Astrocyte (in vitro differentiated cells and primary cell): ENCODE measurements around the gene PDCL3. TPM values are rescaled to one million over a fixed set of nuclear protein-coding genes. Genes with fewer than 3 reads are reported as not detected.
A peak's percentile ranks its signal among the peaks of the same experiment; 100 is the strongest.

ENCODE experiments used
- DNase-seq: peaks from one replicate; pipeline ENCODE4 v3.0.0-alpha.2; 2010; ENCODE audit warnings: low read depth
- FAIRE-seq: peaks from 2 replicates; lab custom pipeline; 2011; peaks lifted over from hg19 to GRCh38; lab: Jason Lieb, UNC
- H2AFZ ChIP-seq: 2 replicates; pipeline ENCODE4 v1.6.0; 2012; ENCODE audit warnings: low read depth, low read length, inconsistent platforms
- H3K27ac ChIP-seq: 2 replicates; pipeline ENCODE4 v1.5.1; 2011; ENCODE audit warnings: low read depth, low read length, inconsistent platforms
- H3K27me3 ChIP-seq: 2 replicates; pipeline ENCODE4 v1.6.0; 2011; ENCODE audit warnings: low read length, inconsistent platforms; ENCODE audit not compliant: insufficient read depth
- H3K36me3 ChIP-seq: 2 replicates; pipeline ENCODE4 v1.5.1; 2011; ENCODE audit warnings: low read length, inconsistent platforms; ENCODE audit not compliant: insufficient read depth
- H3K4me1 ChIP-seq: 2 replicates; pipeline ENCODE4 v1.5.1; 2011; ENCODE audit warnings: low read length, inconsistent platforms; ENCODE audit not compliant: insufficient read depth
- H3K4me2 ChIP-seq: 2 replicates; pipeline ENCODE4 v1.6.0; 2012; ENCODE audit warnings: low read length, inconsistent platforms
- H3K4me3 ChIP-seq: 2 replicates; pipeline ENCODE4 v1.5.1; 2011; ENCODE audit warnings: low read depth, mild to moderate bottlenecking, low read length, inconsistent platforms; ENCODE audit not compliant: insufficient read depth
- H3K79me2 ChIP-seq: 2 replicates; pipeline ENCODE4 v1.6.0; 2012; ENCODE audit warnings: mild to moderate bottlenecking, low read length, inconsistent platforms; ENCODE audit not compliant: insufficient read depth
- H3K9ac ChIP-seq: 2 replicates; pipeline ENCODE4 v1.6.0; 2012; ENCODE audit warnings: mild to moderate bottlenecking, low read length, inconsistent platforms
- H3K9me3 ChIP-seq: 2 replicates; pipeline ENCODE4 v1.5.1; 2012; ENCODE audit warnings: low read depth, mild to moderate bottlenecking, low read length, inconsistent platforms; ENCODE audit not compliant: insufficient read depth
- H4K20me1 ChIP-seq: 2 replicates; pipeline ENCODE4 v1.6.0; 2012; ENCODE audit warnings: low read length, inconsistent platforms; ENCODE audit not compliant: insufficient read depth
- H3K27ac Mint-ChIP-seq: one replicate; pipeline ENCODE4 v1.8.0; 2021; ENCODE audit warnings: mild to moderate bottlenecking, mixed read lengths; ENCODE audit not compliant: unreplicated experiment
- H3K27me3 Mint-ChIP-seq: one replicate; pipeline ENCODE4 v1.8.0; 2021; ENCODE audit warnings: low read depth, mixed read lengths; ENCODE audit not compliant: unreplicated experiment
- H3K36me3 Mint-ChIP-seq: one replicate; pipeline ENCODE4 v1.8.0; 2021; ENCODE audit warnings: low read depth, mixed read lengths; ENCODE audit not compliant: unreplicated experiment
- H3K4me1 Mint-ChIP-seq: one replicate; pipeline ENCODE4 v1.8.0; 2021; ENCODE audit warnings: low read depth, mixed read lengths; ENCODE audit not compliant: unreplicated experiment
- H3K4me3 Mint-ChIP-seq: one replicate; pipeline ENCODE4 v1.8.0; 2021; ENCODE audit warnings: mild to moderate bottlenecking, moderate library complexity, mixed read lengths; ENCODE audit not compliant: unreplicated experiment
- H3K9me3 Mint-ChIP-seq: one replicate; pipeline ENCODE4 v1.8.0; 2021; ENCODE audit warnings: mild to moderate bottlenecking, mixed read lengths; ENCODE audit not compliant: unreplicated experiment
- EZH2 ChIP-seq: IDR thresholded peaks from 2 replicates; pipeline ENCODE4 v1.6.1; 2012; ENCODE audit warnings: mild to moderate bottlenecking, low read length, inconsistent platforms; ENCODE audit not compliant: insufficient read depth
- total RNA-seq: library from RNA; stranded (reverse); gene quantifications from 2 replicates; pipeline ENCODE4 v1.2.1, GENCODE V29; 2021
- TF ChIP-seq, protein P1 (sequence below): IDR thresholded peaks from 2 replicates; pipeline ENCODE4 v1.5.1; 2011; ENCODE audit warnings: low read depth, mild to moderate bottlenecking, inconsistent platforms, low read length, moderate library complexity; ENCODE audit not compliant: insufficient read depth

Gene PDCL3
- total RNA-seq, 1 donor from 2014 or later = 35.5 TPM

DNA sequence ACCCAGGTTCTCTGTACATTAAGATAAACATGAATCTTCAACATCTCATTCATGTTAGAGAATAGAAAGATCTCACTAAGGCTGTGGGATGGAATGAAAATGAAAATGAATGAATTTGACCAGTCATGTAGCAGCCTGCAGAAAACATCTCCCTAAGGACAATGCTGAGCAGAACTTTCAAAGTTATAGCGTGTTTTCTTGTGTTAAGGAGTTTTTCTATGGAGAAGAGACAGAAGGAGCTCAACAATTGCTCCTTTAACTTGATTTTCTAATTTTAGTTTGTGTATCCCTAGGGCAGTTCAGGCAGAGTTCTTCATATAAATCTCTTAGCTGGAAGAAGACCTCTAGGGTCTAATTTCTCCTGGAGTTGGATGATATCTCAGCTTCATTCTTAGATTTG, 45.2 kb upstream of the PDCL3 start:
- H3K27ac ChIP-seq = no peak overlapping the region
- no peak overlapping the region for H2AFZ ChIP-seq
- Mint-ChIP-seq H3K9me3 (no peaks in the 10 kb centered on the region), H3K36me3 (peaks cover 1% of the 10 kb centered on the region), H3K27ac (no peak overlapping the region), H3K27me3 (no peaks in the 10 kb centered on the region), H3K4me1 (peaks cover 11% of the 10 kb centered on the region), H3K4me3 (no peak overlapping the region)
- H3K36me3 ChIP-seq = no peaks in the 10 kb centered on the region
- no peaks in the 10 kb centered on the region for H3K4me1 ChIP-seq
- FAIRE-seq = no peak
- no peak overlapping the region for H3K9ac ChIP-seq
- H3K9me3 ChIP-seq = no peaks in the 10 kb centered on the region
- H3K4me3 ChIP-seq = no peak overlapping the region
- no peaks in the 10 kb centered on the region for H3K79me2 ChIP-seq
- TF ChIP-seq, protein P1, sequence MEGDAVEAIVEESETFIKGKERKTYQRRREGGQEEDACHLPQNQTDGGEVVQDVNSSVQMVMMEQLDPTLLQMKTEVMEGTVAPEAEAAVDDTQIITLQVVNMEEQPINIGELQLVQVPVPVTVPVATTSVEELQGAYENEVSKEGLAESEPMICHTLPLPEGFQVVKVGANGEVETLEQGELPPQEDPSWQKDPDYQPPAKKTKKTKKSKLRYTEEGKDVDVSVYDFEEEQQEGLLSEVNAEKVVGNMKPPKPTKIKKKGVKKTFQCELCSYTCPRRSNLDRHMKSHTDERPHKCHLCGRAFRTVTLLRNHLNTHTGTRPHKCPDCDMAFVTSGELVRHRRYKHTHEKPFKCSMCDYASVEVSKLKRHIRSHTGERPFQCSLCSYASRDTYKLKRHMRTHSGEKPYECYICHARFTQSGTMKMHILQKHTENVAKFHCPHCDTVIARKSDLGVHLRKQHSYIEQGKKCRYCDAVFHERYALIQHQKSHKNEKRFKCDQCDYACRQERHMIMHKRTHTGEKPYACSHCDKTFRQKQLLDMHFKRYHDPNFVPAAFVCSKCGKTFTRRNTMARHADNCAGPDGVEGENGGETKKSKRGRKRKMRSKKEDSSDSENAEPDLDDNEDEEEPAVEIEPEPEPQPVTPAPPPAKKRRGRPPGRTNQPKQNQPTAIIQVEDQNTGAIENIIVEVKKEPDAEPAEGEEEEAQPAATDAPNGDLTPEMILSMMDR = no peak
- no peak for TF ChIP-seq EZH2
- no peaks in the 10 kb centered on the region for H4K20me1 ChIP-seq
- DNase-seq = no peak
- no peak overlapping the region for H3K4me2 ChIP-seq
- H3K27me3 ChIP-seq = no peaks in the 10 kb centered on the region

DNA sequence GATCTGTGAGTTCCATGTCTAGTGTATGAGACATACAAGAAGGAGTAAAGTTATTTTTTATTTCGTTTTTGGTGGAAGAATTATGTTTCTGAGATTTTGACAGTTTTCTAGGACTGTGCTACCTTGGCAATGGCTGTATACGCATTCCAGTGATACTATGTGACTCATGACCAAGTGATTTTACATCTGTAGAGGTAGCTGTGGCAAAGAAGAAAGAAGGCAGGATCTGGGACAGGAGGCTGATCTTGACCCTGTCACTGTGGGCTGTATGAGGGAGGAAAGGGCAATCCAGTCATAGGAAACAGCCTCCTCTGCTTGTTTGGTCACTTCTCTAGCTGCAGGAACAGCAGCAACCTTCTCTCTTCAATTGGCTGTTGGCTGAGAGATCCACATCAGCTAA, 44.0 kb upstream of the PDCL3 start:
- Histone ChIP-seq H3K27ac (no peak overlapping the region), H4K20me1 (no peaks in the 10 kb centered on the region), H3K4me3 (no peak overlapping the region), H3K4me2 (no peak overlapping the region), H2AFZ (no peak overlapping the region), H3K79me2 (no peaks in the 10 kb centered on the region), H3K36me3 (no peaks in the 10 kb centered on the region), H3K9me3 (no peaks in the 10 kb centered on the region), H3K4me1 (no peaks in the 10 kb centered on the region), H3K9ac (no peak overlapping the region), H3K27me3 (no peaks in the 10 kb centered on the region)
- peaks cover 11% of the 10 kb centered on the region for H3K4me1 Mint-ChIP-seq
- peak overlapping the region; percentile 43 for H3K27ac Mint-ChIP-seq
- TF ChIP-seq, protein P1 = no peak
- TF ChIP-seq EZH2 = no peak
- no peaks in the 10 kb centered on the region for H3K27me3 Mint-ChIP-seq
- FAIRE-seq = no peak
- H3K9me3 Mint-ChIP-seq = peaks cover 1% of the 10 kb centered on the region
- no peak overlapping the region for H3K4me3 Mint-ChIP-seq
- H3K36me3 Mint-ChIP-seq = peaks cover 1% of the 10 kb centered on the region
- no peak for DNase-seq

DNA sequence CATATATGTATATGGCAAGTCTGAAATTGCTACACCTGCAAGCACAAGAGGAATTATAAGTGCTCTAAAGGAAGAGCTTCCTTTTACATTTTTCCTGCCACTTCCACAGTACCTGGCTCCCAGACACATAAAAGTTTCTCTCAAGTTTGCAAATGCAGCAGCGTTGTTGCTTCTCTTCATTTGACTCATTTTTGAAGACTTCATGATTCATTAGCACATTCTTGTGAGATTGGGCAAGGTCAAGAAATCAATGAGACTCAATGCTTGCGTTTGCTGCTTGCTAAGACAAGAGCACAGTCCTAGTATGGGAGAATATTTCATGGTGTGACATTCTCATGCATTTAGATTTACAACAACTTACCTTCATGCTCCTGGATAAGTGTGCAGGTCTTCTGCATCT, 42.6 kb upstream of the PDCL3 start:
- peaks cover 11% of the 10 kb centered on the region for H3K4me1 Mint-ChIP-seq
- Histone ChIP-seq H2AFZ (no peak overlapping the region), H3K36me3 (no peaks in the 10 kb centered on the region), H3K4me1 (no peaks in the 10 kb centered on the region), H3K79me2 (no peaks in the 10 kb centered on the region), H3K4me3 (no peak overlapping the region), H3K27ac (no peak overlapping the region), H3K9me3 (no peaks in the 10 kb centered on the region), H3K27me3 (no peaks in the 10 kb centered on the region), H3K4me2 (no peak overlapping the region), H4K20me1 (no peaks in the 10 kb centered on the region), H3K9ac (no peak overlapping the region)
- DNase-seq (no peak), FAIRE-seq (no peak)
- peaks cover 1% of the 10 kb centered on the region for H3K9me3 Mint-ChIP-seq
- H3K4me3 Mint-ChIP-seq = no peak overlapping the region
- TF ChIP-seq EZH2 = no peak
- TF ChIP-seq, protein P1 = no peak
- peaks cover 1% of the 10 kb centered on the region for H3K36me3 Mint-ChIP-seq
- no peaks in the 10 kb centered on the region for H3K27me3 Mint-ChIP-seq
- H3K27ac Mint-ChIP-seq = no peak overlapping the region
